ENCODE results near the gene SLC35E1.
A peak's percentile ranks its signal among the peaks of the same experiment; 100 is the strongest.

- TF ChIP-seq CTCF (IDR thresholded peaks at IDR 0.05; ENCODE audit: extremely low read depth in 1 of 2, insufficient read depth in 1 of 2, low read depth in 1 of 2, low read length in 2 of 2) (no peak), POLR2AphosphoS5 (IDR thresholded peaks at IDR 0.05; ENCODE audit: insufficient read depth, low read depth, low read length) (peak; percentile 82), GATA2 (IDR thresholded peaks at IDR 0.05; ENCODE audit: insufficient read depth, insufficient read length, low read depth, low read length) (no peak), FOS (IDR thresholded peaks at IDR 0.05; ENCODE audit: borderline replicate concordance, insufficient read depth, low read length) (no peak), EZH2 (IDR thresholded peaks at IDR 0.05; ENCODE audit: borderline replicate concordance, low read depth, low read length, severe bottlenecking) (no peak)
Measured at GRCh38 chr19:16572332-16573211, at the start of gene SLC35E1.

All from endothelial cell of umbilical vein (primary cell).